Vagina (tissue), 2 donors: ENCODE results near the gene PDE3A.

Experiments used
- POLR2A ChIP-seq, 2 donors: fragments of 450-650 bp; IDR thresholded peaks; one replicate each; pipeline ENCODE4 v1.6.1; 2017; ENCODE audit warnings: antibody characterized with exemption in 2 of 2, mild to moderate bottlenecking in 2 of 2, moderate library complexity in 2 of 2
- TF ChIP-seq, protein P1 (sequence below), 3 experiments: fragments of 450-650 bp in 2 of 3; fragments of 200-600 bp in 1 of 3; sonication (generic) in 1 of 3; IDR thresholded peaks; one replicate each; pipeline ENCODE4 v1.5.1; 2017 to 2019; ENCODE audit warnings: antibody characterized with exemption in 3 of 3, mild to moderate bottlenecking in 2 of 3, moderate library complexity in 2 of 3

DNA sequence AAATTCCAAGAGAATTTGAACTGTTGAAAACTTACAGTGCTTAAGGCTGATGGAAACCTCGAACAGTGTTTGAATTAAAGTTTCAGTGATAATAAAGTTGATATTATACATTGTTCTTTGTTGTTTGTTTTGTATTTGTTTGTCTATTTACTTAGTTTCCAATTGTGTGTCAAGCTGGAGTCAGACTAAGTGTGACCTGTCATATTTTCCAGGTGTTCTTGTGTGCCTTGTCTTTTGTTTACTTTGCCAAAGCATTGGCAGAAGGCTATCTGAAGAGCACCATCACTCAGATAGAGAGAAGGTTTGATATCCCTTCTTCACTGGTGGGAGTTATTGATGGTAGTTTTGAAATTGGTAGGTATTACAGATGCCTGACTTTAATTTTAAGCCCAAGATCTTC is 332.8 kb downstream of the PDE3A start:
- TF ChIP-seq, protein P1, sequence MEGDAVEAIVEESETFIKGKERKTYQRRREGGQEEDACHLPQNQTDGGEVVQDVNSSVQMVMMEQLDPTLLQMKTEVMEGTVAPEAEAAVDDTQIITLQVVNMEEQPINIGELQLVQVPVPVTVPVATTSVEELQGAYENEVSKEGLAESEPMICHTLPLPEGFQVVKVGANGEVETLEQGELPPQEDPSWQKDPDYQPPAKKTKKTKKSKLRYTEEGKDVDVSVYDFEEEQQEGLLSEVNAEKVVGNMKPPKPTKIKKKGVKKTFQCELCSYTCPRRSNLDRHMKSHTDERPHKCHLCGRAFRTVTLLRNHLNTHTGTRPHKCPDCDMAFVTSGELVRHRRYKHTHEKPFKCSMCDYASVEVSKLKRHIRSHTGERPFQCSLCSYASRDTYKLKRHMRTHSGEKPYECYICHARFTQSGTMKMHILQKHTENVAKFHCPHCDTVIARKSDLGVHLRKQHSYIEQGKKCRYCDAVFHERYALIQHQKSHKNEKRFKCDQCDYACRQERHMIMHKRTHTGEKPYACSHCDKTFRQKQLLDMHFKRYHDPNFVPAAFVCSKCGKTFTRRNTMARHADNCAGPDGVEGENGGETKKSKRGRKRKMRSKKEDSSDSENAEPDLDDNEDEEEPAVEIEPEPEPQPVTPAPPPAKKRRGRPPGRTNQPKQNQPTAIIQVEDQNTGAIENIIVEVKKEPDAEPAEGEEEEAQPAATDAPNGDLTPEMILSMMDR (IDR thresholded peaks at IDR 0.05): no peak
- no peak for TF ChIP-seq POLR2A (IDR thresholded peaks at IDR 0.05)
